ENCODE measurements around the gene SELP. TPM values are rescaled to one million over a fixed set of nuclear protein-coding genes. Genes with fewer than 3 reads are reported as not detected.

SELP gene
- total RNA-seq, 1 donor from 2014 or later, result not detected

- DNase-seq (ENCODE audit: extremely low spot score, unreplicated experiment), result no peak
- Mint-ChIP-seq H3K36me3 (ENCODE audit: unreplicated experiment) (no peaks in the 10 kb centered on the region), H3K27me3 (ENCODE audit: unreplicated experiment) (no peaks in the 10 kb centered on the region), H3K27ac (ENCODE audit: unreplicated experiment) (no peak overlapping the region), H3K4me1 (ENCODE audit: unreplicated experiment) (no peaks in the 10 kb centered on the region), H3K9me3 (ENCODE audit: unreplicated experiment) (no peaks in the 10 kb centered on the region), H3K4me3 (ENCODE audit: unreplicated experiment) (no peak overlapping the region)
- no peak for TF ChIP-seq CTCF (IDR thresholded peaks at IDR 0.05)
Observed at GRCh38 chr1:169604781-169605560, 25.0 kb downstream of the SELP start.

GRCh38 chr1:169601096-169601881 is 28.6 kb downstream of the SELP start:
- Mint-ChIP-seq H3K36me3 (ENCODE audit: unreplicated experiment) (no peaks in the 10 kb centered on the region), H3K4me3 (ENCODE audit: unreplicated experiment) (no peak overlapping the region), H3K9me3 (ENCODE audit: unreplicated experiment) (no peaks in the 10 kb centered on the region), H3K4me1 (ENCODE audit: unreplicated experiment) (no peaks in the 10 kb centered on the region), H3K27me3 (ENCODE audit: unreplicated experiment) (no peaks in the 10 kb centered on the region), H3K27ac (ENCODE audit: unreplicated experiment) (no peak overlapping the region)
- peak; percentile 57 for TF ChIP-seq CTCF (IDR thresholded peaks at IDR 0.05)
- DNase-seq (ENCODE audit: extremely low spot score, unreplicated experiment), result no peak

GRCh38 chr1:169595764-169596711 is 33.9 kb downstream of the SELP start:
- H3K27me3 Mint-ChIP-seq (ENCODE audit: unreplicated experiment), result peaks cover 15% of the 10 kb centered on the region
- no peak for TF ChIP-seq CTCF (IDR thresholded peaks at IDR 0.05)
- DNase-seq (ENCODE audit: extremely low spot score, unreplicated experiment), result no peak
- no peak overlapping the region for H3K27ac Mint-ChIP-seq (ENCODE audit: unreplicated experiment)
- no peaks in the 10 kb centered on the region for H3K4me1 Mint-ChIP-seq (ENCODE audit: unreplicated experiment)
- no peaks in the 10 kb centered on the region for H3K36me3 Mint-ChIP-seq (ENCODE audit: unreplicated experiment)
- no peaks in the 10 kb centered on the region for H3K9me3 Mint-ChIP-seq (ENCODE audit: unreplicated experiment)
- no peak overlapping the region for H3K4me3 Mint-ChIP-seq (ENCODE audit: unreplicated experiment)

GRCh38 chr1:169594391-169594790 is 35.5 kb downstream of the SELP start:
- Mint-ChIP-seq H3K4me1 (ENCODE audit: unreplicated experiment) (no peaks in the 10 kb centered on the region), H3K9me3 (ENCODE audit: unreplicated experiment) (no peaks in the 10 kb centered on the region), H3K27ac (ENCODE audit: unreplicated experiment) (no peak overlapping the region), H3K36me3 (ENCODE audit: unreplicated experiment) (no peaks in the 10 kb centered on the region), H3K4me3 (ENCODE audit: unreplicated experiment) (no peak overlapping the region), H3K27me3 (ENCODE audit: unreplicated experiment) (peaks cover 15% of the 10 kb centered on the region)
- DNase-seq (ENCODE audit: extremely low spot score, unreplicated experiment), result no peak
- TF ChIP-seq CTCF (IDR thresholded peaks at IDR 0.05), result no peak
